AG04449 (cell line): ENCODE results near the gene TTC32.

Source experiments
- CTCF ChIA-PET: fragments of 350-600 bp; formaldehyde crosslinking; extraction: SDS; loops from one replicate; lab custom pipeline; 2021; ENCODE audit warnings: antibody characterized with exemption; lab: Yijun Ruan, JAX
- POLR2A ChIA-PET: fragments of 400-600, 350-600 bp; formaldehyde crosslinking; extraction: SDS; loops from one replicate; lab custom pipeline; 2020; ENCODE audit warnings: antibody characterized with exemption, inconsistent platforms; lab: Yijun Ruan, JAX
- DNase-seq: peaks from one replicate; pipeline ENCODE4 v3.0.0-alpha.2; 2010; ENCODE audit warnings: low read depth, low spot score
- H3K4me3 ChIP-seq: 2 replicates; pipeline ENCODE4 v1.5.1; 2011; ENCODE audit warnings: low read depth, mild to moderate bottlenecking, control low read depth, low read length
- TF ChIP-seq, protein P1 (sequence below): IDR thresholded peaks from one replicate; pipeline ENCODE4 v1.5.1; 2011; ENCODE audit warnings: mild to moderate bottlenecking, moderate library complexity, low read length, control low read depth, inconsistent platforms; ENCODE audit not compliant: insufficient read depth; ENCODE audit errors: missing control alignments

TTC32 gene

DNA sequence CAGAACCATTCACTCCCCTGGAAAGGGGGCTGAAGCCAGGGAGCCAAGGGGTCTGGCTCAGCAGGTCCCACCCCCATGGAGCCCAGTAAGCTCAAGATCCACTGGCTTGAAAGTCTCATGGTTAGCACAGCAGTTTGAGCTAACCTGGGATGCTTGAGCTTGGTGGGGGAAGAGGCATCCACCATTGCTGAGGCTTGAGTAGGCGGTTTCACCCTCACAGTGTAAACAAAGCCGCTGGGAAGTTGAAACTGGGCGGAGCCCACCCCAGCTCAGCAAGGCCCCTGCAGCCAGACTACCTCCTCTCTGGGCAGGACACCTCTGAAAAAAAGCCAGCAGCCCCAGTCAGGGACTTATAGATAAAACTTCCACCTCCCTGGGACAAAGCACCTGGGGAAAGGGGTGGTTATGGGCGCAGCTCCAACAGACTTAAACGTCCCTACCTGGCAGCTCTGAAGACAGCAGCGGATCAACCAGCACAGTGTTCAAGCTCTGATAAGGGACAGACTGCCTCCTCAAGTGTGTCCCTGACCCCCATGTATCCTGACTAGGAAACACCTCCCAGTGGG, 14.7 kb upstream of the TTC32 start:
- TF ChIP-seq, protein P1, sequence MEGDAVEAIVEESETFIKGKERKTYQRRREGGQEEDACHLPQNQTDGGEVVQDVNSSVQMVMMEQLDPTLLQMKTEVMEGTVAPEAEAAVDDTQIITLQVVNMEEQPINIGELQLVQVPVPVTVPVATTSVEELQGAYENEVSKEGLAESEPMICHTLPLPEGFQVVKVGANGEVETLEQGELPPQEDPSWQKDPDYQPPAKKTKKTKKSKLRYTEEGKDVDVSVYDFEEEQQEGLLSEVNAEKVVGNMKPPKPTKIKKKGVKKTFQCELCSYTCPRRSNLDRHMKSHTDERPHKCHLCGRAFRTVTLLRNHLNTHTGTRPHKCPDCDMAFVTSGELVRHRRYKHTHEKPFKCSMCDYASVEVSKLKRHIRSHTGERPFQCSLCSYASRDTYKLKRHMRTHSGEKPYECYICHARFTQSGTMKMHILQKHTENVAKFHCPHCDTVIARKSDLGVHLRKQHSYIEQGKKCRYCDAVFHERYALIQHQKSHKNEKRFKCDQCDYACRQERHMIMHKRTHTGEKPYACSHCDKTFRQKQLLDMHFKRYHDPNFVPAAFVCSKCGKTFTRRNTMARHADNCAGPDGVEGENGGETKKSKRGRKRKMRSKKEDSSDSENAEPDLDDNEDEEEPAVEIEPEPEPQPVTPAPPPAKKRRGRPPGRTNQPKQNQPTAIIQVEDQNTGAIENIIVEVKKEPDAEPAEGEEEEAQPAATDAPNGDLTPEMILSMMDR: no peak
- no peak for DNase-seq
- POLR2A ChIA-PET: interaction anchor here (0.9 kb wide), 1 partner anchor 15 kb away, joined by 3 read pairs; the partner anchor contains the start of gene TTC32
- CTCF ChIA-PET: no interaction called here
- H3K4me3 ChIP-seq: no peak overlapping the region

DNA sequence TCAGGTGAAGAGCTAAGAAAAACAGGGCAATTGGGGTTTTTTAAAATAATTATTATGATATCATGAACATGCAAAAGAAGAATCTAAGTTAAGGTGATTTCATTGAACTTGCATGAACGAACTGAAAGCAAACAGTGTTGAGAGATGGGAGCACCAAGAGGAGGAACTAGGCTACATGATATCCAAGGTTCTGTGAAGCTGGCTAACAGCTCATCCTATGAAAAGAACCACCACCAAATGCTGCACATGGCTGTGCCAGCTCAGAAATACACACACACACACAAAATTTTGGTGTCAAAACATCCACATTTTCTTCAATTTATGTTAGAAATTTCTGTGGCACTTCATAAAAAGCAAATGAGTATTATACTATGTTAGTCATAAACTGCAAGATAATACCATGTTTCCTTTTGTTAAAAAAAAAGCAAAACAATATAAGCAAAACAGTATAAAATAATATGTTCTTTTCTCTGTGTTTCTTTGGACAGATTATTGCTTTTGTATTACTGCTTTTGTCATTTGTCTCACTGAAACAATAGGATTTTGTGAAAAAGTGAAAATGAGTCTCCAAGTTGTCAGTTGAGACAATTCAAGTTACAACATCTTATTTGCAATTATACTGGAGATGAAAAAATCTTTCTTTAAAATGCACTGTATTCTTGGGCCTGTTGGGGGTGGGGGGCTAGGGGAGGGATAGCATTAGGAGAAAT, 12.6 kb upstream of the TTC32 start:
- H3K4me3 ChIP-seq: no peak overlapping the region
- ChIA-PET POLR2A (no interaction called here), CTCF (no interaction called here)
- TF ChIP-seq, protein P1: no peak
- DNase-seq: no peak

- TF ChIP-seq, protein P1: no peak
- POLR2A ChIA-PET: interaction anchor here (1.0 kb wide), 1 partner anchor 10 kb away, joined by 5 read pairs; the partner anchor contains the start of gene TTC32
- no peak overlapping the region for H3K4me3 ChIP-seq
- DNase-seq: peak; percentile 63
- CTCF ChIA-PET: interaction anchor here (1.0 to 1.8 kb wide), 4 partner anchors 12 to 187 kb away, joined by 3 read pairs; no protein-coding TSS in a partner anchor
Measured at GRCh38 chr2:19911808-19912509, 10.2 kb upstream of the TTC32 start.

- TF ChIP-seq, protein P1: no peak
- ChIA-PET POLR2A (interaction anchor here (0.9 to 1.4 kb wide), 4 partner anchors 9 to 288 kb away, joined by 3 to 5 read pairs (median 4); no protein-coding TSS in a partner anchor), CTCF (interaction anchor here (0.7 to 1.0 kb wide), 3 partner anchors 11 to 533 kb away, joined by 3 read pairs; no protein-coding TSS in a partner anchor)
- peak overlapping the region; percentile 90 for H3K4me3 ChIP-seq
- no peak for DNase-seq
Measured at GRCh38 chr2:19902216-19902740, 495 bp upstream of the TTC32 start.

DNA sequence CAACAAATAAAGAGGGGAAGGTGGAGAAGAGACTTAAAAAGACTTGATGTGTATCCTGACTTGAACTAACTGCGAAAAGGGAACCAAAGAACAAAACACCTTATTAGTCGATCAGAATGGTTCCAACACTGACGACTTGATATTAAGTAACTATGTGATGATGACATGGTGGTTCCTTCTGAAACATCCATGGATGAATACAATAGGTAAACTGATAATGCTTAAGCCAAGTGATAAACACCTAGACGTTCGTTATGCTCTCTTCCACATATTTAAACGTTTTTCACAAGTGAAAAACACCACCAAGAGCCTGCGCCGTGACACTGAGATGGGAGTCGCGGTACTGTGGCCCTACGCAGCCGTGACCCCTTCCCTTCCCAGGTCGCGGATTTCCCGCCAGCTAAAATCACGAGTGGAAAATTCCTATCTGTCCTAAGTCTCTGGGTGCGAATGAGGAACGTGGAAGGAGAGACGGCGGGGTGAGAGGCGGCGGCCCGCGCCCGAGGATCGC, 797 bp downstream of the TTC32 start:
- ChIA-PET CTCF (interaction anchor here (0.6 to 1.3 kb wide), 3 partner anchors 54 to 542 kb away, joined by 3 to 4 read pairs (median 3); partner anchors contain the start of gene OSR1), POLR2A (interaction anchor here (0.6 to 1.4 kb wide), 5 partner anchors 11 to 290 kb away, joined by 3 to 5 read pairs (median 3); no protein-coding TSS in a partner anchor)
- H3K4me3 ChIP-seq: peak overlapping the region; percentile 90
- no peak for DNase-seq
- TF ChIP-seq, protein P1: no peak
